ENCODE data around the gene TBX10. TPM values are rescaled to one million over a fixed set of nuclear protein-coding genes. Genes with fewer than 3 reads are reported as not detected.

The TBX10 gene
- total RNA-seq, 1 experiment from 2014 or later = not detected

DNA sequence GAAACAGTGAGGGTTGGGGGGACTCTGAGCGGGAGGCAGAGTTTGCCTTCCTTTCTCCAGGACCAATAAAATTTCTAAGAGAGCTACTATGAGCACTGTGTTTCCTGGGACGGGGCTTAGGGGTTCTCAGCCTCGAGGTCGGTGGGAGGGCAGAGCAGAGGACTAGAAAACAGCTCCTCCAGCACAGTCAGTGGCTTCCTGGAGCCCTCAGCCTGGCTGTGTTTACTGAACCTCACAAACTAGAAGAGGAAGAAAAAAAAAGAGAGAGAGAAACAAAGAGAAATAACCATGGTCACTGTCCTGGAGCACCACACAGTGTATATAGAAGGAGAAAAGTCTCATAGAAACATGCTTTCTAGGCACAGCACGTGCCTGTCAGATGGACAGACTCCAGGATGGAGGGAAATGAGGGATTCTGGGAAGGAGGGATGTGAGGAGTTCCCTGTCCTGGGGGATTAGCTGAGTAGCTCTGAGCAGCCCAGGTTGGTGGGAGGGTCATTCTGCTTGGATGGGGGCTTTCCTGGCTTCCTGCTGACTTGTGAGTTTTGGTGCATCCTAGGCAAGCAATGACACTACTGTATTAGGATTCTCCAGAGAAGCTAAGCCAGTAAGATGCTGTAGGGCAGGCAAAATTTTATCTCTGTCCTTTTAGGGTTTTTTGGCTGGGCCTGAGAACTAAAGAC is 52.9 kb downstream of the TBX10 start:
- DNase-seq (ENCODE audit: low spot score) = no peak
- in situ Hi-C loops (cut with HindIII; ENCODE audit: low sequenced_read_pairs) = no loop called here

GRCh38 chr11:67585911-67586310 is 53.7 kb downstream of the TBX10 start:
- in situ Hi-C loops (cut with HindIII; ENCODE audit: low sequenced_read_pairs) = no loop called here
- DNase-seq (ENCODE audit: low spot score) = no peak

- in situ Hi-C loops (cut with HindIII; ENCODE audit: low sequenced_read_pairs) = no loop called here
- DNase-seq (ENCODE audit: low spot score) = no peak
Observed at GRCh38 chr11:67584881-67585873, 54.4 kb downstream of the TBX10 start.

- DNase-seq (ENCODE audit: low spot score) = peak; percentile 70
- in situ Hi-C loops (cut with HindIII; ENCODE audit: low sequenced_read_pairs) = no loop called here
Observed at GRCh38 chr11:67584205-67584880, 55.2 kb downstream of the TBX10 start.

- in situ Hi-C loops (cut with HindIII; ENCODE audit: low sequenced_read_pairs) = no loop called here
- peak; percentile 72 for DNase-seq (ENCODE audit: low spot score)
Observed at GRCh38 chr11:67583247-67584204, 56.0 kb downstream of the TBX10 start, which contains the start of gene GSTP1. Gene GSTP1 (plus strand): TSS chr11:67583812. CDS start chr11:67583844, 32 bp downstream.

- no peak for DNase-seq (ENCODE audit: low spot score)
- in situ Hi-C loops (cut with HindIII; ENCODE audit: low sequenced_read_pairs) = no loop called here
Observed at GRCh38 chr11:67582011-67582410, 57.6 kb downstream of the TBX10 start.

DNA sequence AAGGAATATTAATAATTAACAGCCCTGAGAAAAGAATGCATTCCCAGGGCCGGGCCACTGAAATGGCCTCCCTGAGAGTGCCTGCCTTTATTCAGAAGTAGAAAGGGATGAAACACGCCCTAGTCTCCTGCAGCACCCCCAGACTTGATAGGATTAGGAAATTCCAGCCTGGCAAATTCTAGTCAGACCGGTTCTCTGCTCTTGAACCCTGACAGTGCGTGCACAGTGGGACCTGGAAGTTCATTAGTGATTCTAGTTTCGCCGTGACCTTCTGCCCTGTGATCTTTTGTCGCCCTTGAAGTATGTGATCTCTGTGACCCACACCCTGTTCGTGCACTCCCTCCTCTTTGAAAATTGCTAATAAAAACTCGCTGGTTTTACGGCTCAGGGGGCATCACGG is 58.1 kb downstream of the TBX10 start:
- no peak for DNase-seq (ENCODE audit: low spot score)

More for the DNA sequence above, 58.1 kb downstream of the TBX10 start:
- in situ Hi-C loops (cut with HindIII; ENCODE audit: low sequenced_read_pairs) = no loop called here

Other genes with a start within 250 kb of the TBX10 start
- 20.3 and 38.1 TPM in 2 replicates for gene RAD9A, start 247.8 kb downstream of the TBX10 start, total RNA-seq (2014; rRNA removed; shearing (Covaris generic))
- 319 TPM in 2 replicates for gene PPP1CA, start 237.9 kb downstream of the TBX10 start, total RNA-seq (2014; rRNA removed; shearing (Covaris generic))
- gene TBC1D10C, start 235.7 kb downstream of the TBX10 start, total RNA-seq (2014; rRNA removed; shearing (Covaris generic)) = 0.10 and 0.31 TPM in 2 replicates
- not detected in 2 replicates for gene CARNS1, start 224.1 kb downstream of the TBX10 start, total RNA-seq (2014; rRNA removed; shearing (Covaris generic))
- 121 and 125 TPM in 2 replicates for gene RPS6KB2, start 211.3 kb downstream of the TBX10 start, total RNA-seq (2014; rRNA removed; shearing (Covaris generic))
- gene PTPRCAP, start 202.1 kb downstream of the TBX10 start, total RNA-seq (2014; rRNA removed; shearing (Covaris generic)) = not detected in 2 replicates
- gene CORO1B, start 196.3 kb downstream of the TBX10 start, total RNA-seq (2014; rRNA removed; shearing (Covaris generic)) = 177 and 184 TPM in 2 replicates
- not detected in 2 replicates for gene GPR152, start 187.0 kb downstream of the TBX10 start, total RNA-seq (2014; rRNA removed; shearing (Covaris generic))
- gene CABP4, start 184.4 kb downstream of the TBX10 start, total RNA-seq (2014; rRNA removed; shearing (Covaris generic)) = not detected in 2 replicates
- gene TMEM134, start 170.5 kb downstream of the TBX10 start, total RNA-seq (2014; rRNA removed; shearing (Covaris generic)) = 88.8 and 126 TPM in 2 replicates
- 73.5 and 102 TPM in 2 replicates for gene AIP, start 156.7 kb downstream of the TBX10 start, total RNA-seq (2014; rRNA removed; shearing (Covaris generic))
- gene PITPNM1, start 134.4 kb downstream of the TBX10 start, total RNA-seq (2014; rRNA removed; shearing (Covaris generic)) = 27.0 and 35.2 TPM in 2 replicates
- gene CDK2AP2, start 131.6 kb downstream of the TBX10 start, total RNA-seq (2014; rRNA removed; shearing (Covaris generic)) = 36.1 and 36.4 TPM in 2 replicates
- not detected in 2 replicates for gene CABP2, start 116.3 kb downstream of the TBX10 start, total RNA-seq (2014; rRNA removed; shearing (Covaris generic))
- 1,075 and 1,129 TPM in 2 replicates for gene GSTP1, start 56.0 kb downstream of the TBX10 start, total RNA-seq (2014; rRNA removed; shearing (Covaris generic))
- gene NDUFV1, start 32.8 kb downstream of the TBX10 start, total RNA-seq (2014; rRNA removed; shearing (Covaris generic)) = 412 and 488 TPM in 2 replicates
- gene NUDT8, start 9.8 kb downstream of the TBX10 start, total RNA-seq (2014; rRNA removed; shearing (Covaris generic)) = 12.1 and 12.6 TPM in 2 replicates
- gene ACY3, start 11.0 kb upstream of the TBX10 start, total RNA-seq (2014; rRNA removed; shearing (Covaris generic)) = not detected in 2 replicates
- gene ALDH3B2, start 34.9 kb upstream of the TBX10 start, total RNA-seq (2014; rRNA removed; shearing (Covaris generic)) = not detected in 2 replicates

Measured in G401 (cell line).